Ovary (tissue), 3 donors: Measurements from ENCODE around the gene ZNF497.

Source experiments
- EP300 ChIP-seq: sonication (generic); formaldehyde crosslinking; IDR thresholded peaks from one replicate; pipeline ENCODE4 v1.6.1; 2017; ENCODE audit warnings: antibody characterized with exemption
- TF ChIP-seq, protein P1 (sequence below), 3 donors: fragments of 450-650 bp in 2 of 3; fragments of 200-600 bp in 1 of 3; IDR thresholded peaks; one replicate each; pipeline versions ENCODE4 v1.5.1 to v1.8.0; 2016 to 2022; ENCODE audit warnings: antibody characterized with exemption in 3 of 3, mild to moderate bottlenecking in 1 of 3
- donor health status: DM: no; HTN: no; CAD: no.

DNA sequence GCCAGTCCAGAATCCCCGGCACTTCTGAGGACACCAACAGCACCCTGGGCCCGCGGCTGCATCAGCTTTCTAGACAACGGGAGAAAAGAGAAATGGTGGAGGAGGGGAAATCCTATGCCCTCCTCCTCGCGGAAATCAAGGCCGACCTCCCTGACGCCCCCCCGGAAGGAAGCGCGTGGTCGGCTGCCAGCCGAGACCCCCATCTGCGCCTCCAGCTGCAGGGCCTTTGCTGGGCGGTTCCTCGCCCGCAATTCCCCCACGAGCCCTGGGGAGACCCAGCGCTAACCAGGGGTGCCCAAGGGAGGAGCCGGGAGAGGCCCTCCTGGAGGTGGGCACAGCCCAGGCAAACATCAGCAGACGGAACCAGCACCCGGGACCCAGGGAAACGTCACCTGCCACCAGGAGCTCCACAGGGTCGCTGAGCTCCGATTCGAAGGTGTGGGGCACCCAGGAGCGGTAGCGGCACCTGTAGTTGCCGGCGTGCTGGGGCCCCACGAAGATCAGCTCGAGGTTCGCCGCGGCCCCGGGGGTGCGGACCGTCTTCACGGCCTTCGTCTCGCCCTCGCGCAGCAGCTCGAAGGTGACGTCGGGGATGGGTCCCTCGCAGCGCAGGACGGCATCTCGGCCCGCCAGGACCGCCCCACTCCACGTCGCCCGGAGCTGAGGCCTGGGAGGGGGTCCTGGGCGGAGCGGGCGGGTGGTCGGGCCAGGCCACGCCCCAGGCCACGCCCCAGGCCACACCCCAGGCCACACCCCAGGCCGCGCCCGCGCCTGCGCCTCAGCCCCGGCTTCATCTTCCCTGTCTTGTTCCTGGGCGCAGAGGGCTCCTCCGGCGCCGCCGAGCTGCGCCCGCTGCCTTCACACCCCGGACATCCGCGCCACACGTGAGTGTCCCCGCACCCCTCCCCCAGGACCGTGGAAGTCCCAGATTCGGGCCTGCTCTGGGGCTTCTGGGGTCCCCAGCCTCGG, 15.3 kb downstream of the ZNF497 start:
- TF ChIP-seq EP300 = no peak
- TF ChIP-seq, protein P1, sequence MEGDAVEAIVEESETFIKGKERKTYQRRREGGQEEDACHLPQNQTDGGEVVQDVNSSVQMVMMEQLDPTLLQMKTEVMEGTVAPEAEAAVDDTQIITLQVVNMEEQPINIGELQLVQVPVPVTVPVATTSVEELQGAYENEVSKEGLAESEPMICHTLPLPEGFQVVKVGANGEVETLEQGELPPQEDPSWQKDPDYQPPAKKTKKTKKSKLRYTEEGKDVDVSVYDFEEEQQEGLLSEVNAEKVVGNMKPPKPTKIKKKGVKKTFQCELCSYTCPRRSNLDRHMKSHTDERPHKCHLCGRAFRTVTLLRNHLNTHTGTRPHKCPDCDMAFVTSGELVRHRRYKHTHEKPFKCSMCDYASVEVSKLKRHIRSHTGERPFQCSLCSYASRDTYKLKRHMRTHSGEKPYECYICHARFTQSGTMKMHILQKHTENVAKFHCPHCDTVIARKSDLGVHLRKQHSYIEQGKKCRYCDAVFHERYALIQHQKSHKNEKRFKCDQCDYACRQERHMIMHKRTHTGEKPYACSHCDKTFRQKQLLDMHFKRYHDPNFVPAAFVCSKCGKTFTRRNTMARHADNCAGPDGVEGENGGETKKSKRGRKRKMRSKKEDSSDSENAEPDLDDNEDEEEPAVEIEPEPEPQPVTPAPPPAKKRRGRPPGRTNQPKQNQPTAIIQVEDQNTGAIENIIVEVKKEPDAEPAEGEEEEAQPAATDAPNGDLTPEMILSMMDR (IDR thresholded peaks at IDR 0.05) = no peak
